Fibroblast of villous mesenchyme (primary cell): ENCODE measurements around the gene LBHD2. TPM values are rescaled to one million over a fixed set of nuclear protein-coding genes. Genes with fewer than 3 reads are reported as not detected.
A peak's percentile ranks its signal among the peaks of the same experiment; 100 is the strongest.
"Not testable (repeated sequence)": the region's sequence is repeated elsewhere in the genome, so short reads cannot be mapped to it uniquely, and the experiment has no call there.

Experiments used
- DNase-seq: peaks from one replicate; pipeline ENCODE4 v3.0.0-alpha.2; 2010; ENCODE audit warnings: low read depth
- H3K4me3 ChIP-seq: 2 replicates; pipeline ENCODE4 v1.5.1; 2011; ENCODE audit warnings: low read depth, mild to moderate bottlenecking, low read length
- CTCF ChIP-seq: IDR thresholded peaks from 2 replicates; pipeline ENCODE4 v1.5.1; 2012; ENCODE audit warnings: low read depth, mild to moderate bottlenecking, low read length; ENCODE audit not compliant: insufficient read depth
- total RNA-seq: library from RNA; depleted of rRNA; stranded (reverse); fragments of >200 nt; gene quantifications from 2 replicates; pipeline ENCODE4 v1.2.3, GENCODE V29; 2012

The LBHD2 gene
- not detected in 2 replicates for total RNA-seq

- peak; percentile 25 for DNase-seq
- H3K4me3 ChIP-seq, result peak within 1 kb of the TSS; percentile 34
- TF ChIP-seq CTCF, result no peak
Observed at GRCh38 chr14:103084021-103084919, at the start of gene LBHD2. TSS of gene LBHD2 (plus strand) at chr14:103084210. CDS start at chr14:103086013, 1,803 bp downstream.

- DNase-seq, result no peak
- TF ChIP-seq CTCF, result no peak
Observed at GRCh38 chr14:103041464-103041863, 42.5 kb upstream of the LBHD2 start.

GRCh38 chr14:103043257-103044015, 40.6 kb upstream of the LBHD2 start:
- H3K4me3 ChIP-seq, result no peak overlapping the region
- no peak for TF ChIP-seq CTCF
- no peak for DNase-seq

More at GRCh38 chr14:103041464-103041863, 42.5 kb upstream of the LBHD2 start:
- H3K4me3 ChIP-seq, result no peak overlapping the region

DNA sequence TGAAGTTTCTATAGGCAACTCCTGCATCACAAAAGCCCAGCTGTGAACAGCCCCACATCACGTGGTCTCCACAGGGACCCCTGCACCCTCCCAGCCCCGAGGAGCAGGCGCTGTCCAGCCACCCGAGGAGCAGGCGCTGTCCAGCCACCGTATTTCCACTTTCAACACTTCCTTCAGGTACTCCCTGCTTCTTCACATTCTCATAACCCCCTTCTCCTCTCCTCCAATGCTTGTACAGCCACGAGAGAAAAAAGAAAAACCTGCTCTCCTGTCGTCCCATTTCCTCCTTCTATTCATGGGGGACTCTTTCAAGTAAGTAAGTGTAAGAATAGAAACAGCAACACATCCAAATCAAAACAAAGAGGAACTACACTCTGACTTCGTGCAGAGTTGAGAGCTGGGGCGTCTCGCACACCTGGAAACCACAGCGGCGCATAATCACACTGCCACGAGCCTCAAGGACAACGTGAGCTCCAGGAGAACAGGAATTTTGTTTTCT, 38.6 kb upstream of the LBHD2 start:
- no peak for TF ChIP-seq CTCF
- H3K4me3 ChIP-seq, result no peak overlapping the region
- DNase-seq, result no peak

DNA sequence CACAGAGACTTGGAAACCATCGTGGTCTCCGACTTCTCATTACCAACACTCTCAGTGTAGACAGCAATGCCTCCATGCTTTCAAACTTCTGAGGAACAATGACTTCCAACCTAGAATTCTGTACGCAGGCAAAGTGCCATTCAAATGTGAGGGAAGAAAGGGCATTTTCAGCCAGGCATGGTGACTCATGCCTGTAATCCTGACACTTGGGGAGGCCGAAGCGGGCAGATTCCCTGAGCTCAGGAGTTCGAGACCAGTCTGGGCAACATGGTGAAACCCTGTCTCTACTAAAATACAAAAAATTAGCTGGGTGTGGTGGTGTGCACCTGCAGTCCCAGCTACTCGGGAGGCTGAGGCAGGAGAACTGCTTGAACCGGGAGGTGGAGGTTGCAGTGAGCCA, 36.6 kb upstream of the LBHD2 start:
- not testable (repeated sequence) for H3K4me3 ChIP-seq, DNase-seq

- no peak overlapping the region for H3K4me3 ChIP-seq
- DNase-seq, result no peak
- TF ChIP-seq CTCF, result no peak
Observed at GRCh38 chr14:103050935-103051334, 33.1 kb upstream of the LBHD2 start.

- no peak overlapping the region for H3K4me3 ChIP-seq
- TF ChIP-seq CTCF, result no peak
- no peak for DNase-seq
Observed at GRCh38 chr14:103052407-103052806, 31.6 kb upstream of the LBHD2 start.
